Testis (tissue), 2 donors: Measurements from ENCODE around the gene WASHC3.
"Not testable (repeated sequence)": the region's sequence is repeated elsewhere in the genome, so short reads cannot be mapped to it uniquely, and the experiment has no call there.

Experiments used
- POLR2A ChIP-seq: fragments of 450-650 bp; IDR thresholded peaks from one replicate; pipeline ENCODE4 v1.6.1; 2017; ENCODE audit warnings: antibody characterized with exemption, mild to moderate bottlenecking, moderate library complexity
- TF ChIP-seq, protein P1 (sequence below), 3 experiments: fragments of 450-650 bp in 2 of 3; fragments of 200-600 bp in 1 of 3; sonication (generic) in 1 of 3; IDR thresholded peaks; one replicate each; pipeline ENCODE4 v1.5.1; 2016 to 2019; ENCODE audit warnings: antibody characterized with exemption in 3 of 3, mild to moderate bottlenecking in 2 of 3, moderate library complexity in 1 of 3

DNA sequence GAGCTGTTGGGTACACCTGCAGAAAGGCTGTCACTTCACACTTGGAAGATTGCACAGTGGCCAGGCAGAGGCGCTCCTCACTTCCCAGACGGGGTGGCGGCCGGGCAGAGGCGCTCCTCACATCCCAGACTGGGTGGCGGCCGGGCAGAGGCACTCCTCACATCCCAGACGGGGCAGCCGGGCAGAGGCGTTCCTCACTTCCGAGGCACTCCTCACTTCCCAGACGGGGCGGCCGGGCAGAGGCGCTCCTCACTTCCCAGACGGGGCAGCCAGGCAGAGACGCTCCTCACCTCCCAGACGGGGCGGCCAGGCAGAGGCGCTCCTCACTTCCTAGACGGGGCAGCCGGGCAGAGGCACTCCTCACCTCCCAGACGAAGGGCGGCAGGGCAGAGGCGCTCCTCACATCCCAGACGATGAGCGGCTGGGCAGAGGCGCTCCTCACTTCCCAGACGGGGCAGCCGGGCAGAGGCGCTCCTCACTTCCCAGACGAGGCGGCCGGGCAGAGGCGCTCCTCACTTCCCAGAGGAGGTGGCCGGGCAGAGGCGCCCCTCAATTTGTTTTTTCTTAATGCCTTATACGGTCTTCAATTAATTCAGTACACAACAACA is 27.5 kb upstream of the WASHC3 start:
- TF ChIP-seq, protein P1, sequence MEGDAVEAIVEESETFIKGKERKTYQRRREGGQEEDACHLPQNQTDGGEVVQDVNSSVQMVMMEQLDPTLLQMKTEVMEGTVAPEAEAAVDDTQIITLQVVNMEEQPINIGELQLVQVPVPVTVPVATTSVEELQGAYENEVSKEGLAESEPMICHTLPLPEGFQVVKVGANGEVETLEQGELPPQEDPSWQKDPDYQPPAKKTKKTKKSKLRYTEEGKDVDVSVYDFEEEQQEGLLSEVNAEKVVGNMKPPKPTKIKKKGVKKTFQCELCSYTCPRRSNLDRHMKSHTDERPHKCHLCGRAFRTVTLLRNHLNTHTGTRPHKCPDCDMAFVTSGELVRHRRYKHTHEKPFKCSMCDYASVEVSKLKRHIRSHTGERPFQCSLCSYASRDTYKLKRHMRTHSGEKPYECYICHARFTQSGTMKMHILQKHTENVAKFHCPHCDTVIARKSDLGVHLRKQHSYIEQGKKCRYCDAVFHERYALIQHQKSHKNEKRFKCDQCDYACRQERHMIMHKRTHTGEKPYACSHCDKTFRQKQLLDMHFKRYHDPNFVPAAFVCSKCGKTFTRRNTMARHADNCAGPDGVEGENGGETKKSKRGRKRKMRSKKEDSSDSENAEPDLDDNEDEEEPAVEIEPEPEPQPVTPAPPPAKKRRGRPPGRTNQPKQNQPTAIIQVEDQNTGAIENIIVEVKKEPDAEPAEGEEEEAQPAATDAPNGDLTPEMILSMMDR (IDR thresholded peaks at IDR 0.05) = not testable (repeated sequence)
- TF ChIP-seq POLR2A = not testable (repeated sequence)
